Measurements from ENCODE around the gene TRAM2.

DNA sequence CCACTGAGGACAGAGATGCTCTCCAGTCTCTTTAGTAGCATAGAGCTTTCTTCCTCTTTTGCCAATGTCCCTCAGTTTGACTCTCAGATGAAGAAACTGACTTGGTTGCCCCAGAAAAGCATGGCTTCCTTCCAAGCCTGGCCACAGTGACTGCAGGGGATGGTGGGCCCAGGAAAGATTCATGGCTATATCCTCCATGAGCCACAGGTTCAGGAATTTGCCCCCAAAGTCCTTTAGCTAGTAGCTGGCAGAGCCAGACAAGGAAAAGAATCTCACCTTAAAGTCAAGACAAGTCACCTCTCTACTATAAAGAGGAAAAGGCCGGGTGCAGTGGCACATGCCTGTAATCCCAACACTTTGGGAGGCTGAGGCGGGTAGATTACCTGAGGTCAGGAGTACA, 43.4 kb downstream of the TRAM2 start:
- TF ChIP-seq CTCF (conservative IDR thresholded peaks at IDR 0.05; ENCODE audit: low read depth, low read length) = no peak
- no peak for TF ChIP-seq EZH2 (IDR thresholded peaks at IDR 0.05; ENCODE audit: low read length, unreplicated experiment)
- TF ChIP-seq EZH2phosphoT487 (IDR thresholded peaks at IDR 0.05; ENCODE audit: borderline replicate concordance, low read length) = no peak

All from PC-3 (cell line).